ENCODE data around the gene STRADB.

GRCh38 chr2:201414099-201415023 is 37.2 kb upstream of the STRADB start:
- TF ChIP-seq, protein P1, sequence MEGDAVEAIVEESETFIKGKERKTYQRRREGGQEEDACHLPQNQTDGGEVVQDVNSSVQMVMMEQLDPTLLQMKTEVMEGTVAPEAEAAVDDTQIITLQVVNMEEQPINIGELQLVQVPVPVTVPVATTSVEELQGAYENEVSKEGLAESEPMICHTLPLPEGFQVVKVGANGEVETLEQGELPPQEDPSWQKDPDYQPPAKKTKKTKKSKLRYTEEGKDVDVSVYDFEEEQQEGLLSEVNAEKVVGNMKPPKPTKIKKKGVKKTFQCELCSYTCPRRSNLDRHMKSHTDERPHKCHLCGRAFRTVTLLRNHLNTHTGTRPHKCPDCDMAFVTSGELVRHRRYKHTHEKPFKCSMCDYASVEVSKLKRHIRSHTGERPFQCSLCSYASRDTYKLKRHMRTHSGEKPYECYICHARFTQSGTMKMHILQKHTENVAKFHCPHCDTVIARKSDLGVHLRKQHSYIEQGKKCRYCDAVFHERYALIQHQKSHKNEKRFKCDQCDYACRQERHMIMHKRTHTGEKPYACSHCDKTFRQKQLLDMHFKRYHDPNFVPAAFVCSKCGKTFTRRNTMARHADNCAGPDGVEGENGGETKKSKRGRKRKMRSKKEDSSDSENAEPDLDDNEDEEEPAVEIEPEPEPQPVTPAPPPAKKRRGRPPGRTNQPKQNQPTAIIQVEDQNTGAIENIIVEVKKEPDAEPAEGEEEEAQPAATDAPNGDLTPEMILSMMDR (IDR thresholded peaks at IDR 0.05; ENCODE audit: low read depth, low read length, missing input control) = no peak
- TF ChIP-seq TAF1 (conservative IDR thresholded peaks at IDR 0.05) = no peak
- TF ChIP-seq RXRA (IDR thresholded peaks at IDR 0.05) = no peak
- TF ChIP-seq, protein P2, sequence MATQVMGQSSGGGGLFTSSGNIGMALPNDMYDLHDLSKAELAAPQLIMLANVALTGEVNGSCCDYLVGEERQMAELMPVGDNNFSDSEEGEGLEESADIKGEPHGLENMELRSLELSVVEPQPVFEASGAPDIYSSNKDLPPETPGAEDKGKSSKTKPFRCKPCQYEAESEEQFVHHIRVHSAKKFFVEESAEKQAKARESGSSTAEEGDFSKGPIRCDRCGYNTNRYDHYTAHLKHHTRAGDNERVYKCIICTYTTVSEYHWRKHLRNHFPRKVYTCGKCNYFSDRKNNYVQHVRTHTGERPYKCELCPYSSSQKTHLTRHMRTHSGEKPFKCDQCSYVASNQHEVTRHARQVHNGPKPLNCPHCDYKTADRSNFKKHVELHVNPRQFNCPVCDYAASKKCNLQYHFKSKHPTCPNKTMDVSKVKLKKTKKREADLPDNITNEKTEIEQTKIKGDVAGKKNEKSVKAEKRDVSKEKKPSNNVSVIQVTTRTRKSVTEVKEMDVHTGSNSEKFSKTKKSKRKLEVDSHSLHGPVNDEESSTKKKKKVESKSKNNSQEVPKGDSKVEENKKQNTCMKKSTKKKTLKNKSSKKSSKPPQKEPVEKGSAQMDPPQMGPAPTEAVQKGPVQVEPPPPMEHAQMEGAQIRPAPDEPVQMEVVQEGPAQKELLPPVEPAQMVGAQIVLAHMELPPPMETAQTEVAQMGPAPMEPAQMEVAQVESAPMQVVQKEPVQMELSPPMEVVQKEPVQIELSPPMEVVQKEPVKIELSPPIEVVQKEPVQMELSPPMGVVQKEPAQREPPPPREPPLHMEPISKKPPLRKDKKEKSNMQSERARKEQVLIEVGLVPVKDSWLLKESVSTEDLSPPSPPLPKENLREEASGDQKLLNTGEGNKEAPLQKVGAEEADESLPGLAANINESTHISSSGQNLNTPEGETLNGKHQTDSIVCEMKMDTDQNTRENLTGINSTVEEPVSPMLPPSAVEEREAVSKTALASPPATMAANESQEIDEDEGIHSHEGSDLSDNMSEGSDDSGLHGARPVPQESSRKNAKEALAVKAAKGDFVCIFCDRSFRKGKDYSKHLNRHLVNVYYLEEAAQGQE (IDR thresholded peaks at IDR 0.05) = no peak
- no peak for TF ChIP-seq RAD21 (IDR thresholded peaks at IDR 0.05)
- no peak for TF ChIP-seq GABPA (IDR thresholded peaks at IDR 0.05 in 1 of 2, conservative IDR thresholded peaks at IDR 0.05 in 1 of 2)
- TF ChIP-seq YY1 (IDR thresholded peaks at IDR 0.05) = no peak
- no peak for TF ChIP-seq SP1 (IDR thresholded peaks at IDR 0.05)
- no peak for TF ChIP-seq HNF4G (IDR thresholded peaks at IDR 0.05)
- no peak for TF ChIP-seq FOXA2 (IDR thresholded peaks at IDR 0.05)
